ENCODE data around the gene CNTLN.

DNA sequence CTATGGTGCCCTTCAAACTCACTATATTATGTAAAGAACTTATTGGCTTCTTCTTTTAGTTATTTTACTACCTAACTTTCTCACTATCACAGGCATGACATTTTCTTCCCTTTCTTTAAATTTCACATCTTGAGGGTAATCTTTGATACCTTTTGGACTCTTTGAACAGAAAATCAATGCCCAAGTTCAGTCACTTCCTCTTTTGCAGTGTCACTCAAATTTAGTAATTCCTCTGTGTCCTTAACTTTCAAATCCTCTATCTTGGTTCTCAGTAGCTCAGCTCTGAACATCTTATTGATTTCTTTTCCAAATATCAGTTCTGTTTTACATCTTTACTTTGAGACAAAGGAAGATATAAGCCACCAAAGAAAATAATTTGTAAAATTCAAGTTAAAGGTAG, 25.5 kb downstream of the CNTLN start:
- TF ChIP-seq, protein P1, sequence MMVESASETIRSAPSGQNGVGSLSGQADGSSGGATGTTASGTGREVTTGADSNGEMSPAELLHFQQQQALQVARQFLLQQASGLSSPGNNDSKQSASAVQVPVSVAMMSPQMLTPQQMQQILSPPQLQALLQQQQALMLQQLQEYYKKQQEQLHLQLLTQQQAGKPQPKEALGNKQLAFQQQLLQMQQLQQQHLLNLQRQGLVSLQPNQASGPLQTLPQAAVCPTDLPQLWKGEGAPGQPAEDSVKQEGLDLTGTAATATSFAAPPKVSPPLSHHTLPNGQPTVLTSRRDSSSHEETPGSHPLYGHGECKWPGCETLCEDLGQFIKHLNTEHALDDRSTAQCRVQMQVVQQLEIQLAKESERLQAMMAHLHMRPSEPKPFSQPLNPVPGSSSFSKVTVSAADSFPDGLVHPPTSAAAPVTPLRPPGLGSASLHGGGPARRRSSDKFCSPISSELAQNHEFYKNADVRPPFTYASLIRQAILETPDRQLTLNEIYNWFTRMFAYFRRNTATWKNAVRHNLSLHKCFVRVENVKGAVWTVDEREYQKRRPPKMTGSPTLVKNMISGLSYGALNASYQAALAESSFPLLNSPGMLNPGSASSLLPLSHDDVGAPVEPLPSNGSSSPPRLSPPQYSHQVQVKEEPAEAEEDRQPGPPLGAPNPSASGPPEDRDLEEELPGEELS (CRISPR knock-in tag; IDR thresholded peaks at IDR 0.05) = no peak
- TF ChIP-seq, protein P2, sequence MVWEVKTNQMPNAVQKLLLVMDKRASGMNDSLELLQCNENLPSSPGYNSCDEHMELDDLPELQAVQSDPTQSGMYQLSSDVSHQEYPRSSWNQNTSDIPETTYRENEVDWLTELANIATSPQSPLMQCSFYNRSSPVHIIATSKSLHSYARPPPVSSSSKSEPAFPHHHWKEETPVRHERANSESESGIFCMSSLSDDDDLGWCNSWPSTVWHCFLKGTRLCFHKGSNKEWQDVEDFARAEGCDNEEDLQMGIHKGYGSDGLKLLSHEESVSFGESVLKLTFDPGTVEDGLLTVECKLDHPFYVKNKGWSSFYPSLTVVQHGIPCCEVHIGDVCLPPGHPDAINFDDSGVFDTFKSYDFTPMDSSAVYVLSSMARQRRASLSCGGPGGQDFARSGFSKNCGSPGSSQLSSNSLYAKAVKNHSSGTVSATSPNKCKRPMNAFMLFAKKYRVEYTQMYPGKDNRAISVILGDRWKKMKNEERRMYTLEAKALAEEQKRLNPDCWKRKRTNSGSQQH (CRISPR knock-in tag; IDR thresholded peaks at IDR 0.05; ENCODE audit: low read depth) = no peak
- TF ChIP-seq ARNT2 (CRISPR knock-in tag; IDR thresholded peaks at IDR 0.05; ENCODE audit: low read depth) (no peak), HINFP (CRISPR knock-in tag; IDR thresholded peaks at IDR 0.05; ENCODE audit: low read depth) (no peak), RAD21 (CRISPR knock-in tag; IDR thresholded peaks at IDR 0.05) (no peak), CREB1 (IDR thresholded peaks at IDR 0.05) (no peak), CREB1 (CRISPR knock-in tag; IDR thresholded peaks at IDR 0.05) (no peak)
- TF ChIP-seq, protein P3, sequence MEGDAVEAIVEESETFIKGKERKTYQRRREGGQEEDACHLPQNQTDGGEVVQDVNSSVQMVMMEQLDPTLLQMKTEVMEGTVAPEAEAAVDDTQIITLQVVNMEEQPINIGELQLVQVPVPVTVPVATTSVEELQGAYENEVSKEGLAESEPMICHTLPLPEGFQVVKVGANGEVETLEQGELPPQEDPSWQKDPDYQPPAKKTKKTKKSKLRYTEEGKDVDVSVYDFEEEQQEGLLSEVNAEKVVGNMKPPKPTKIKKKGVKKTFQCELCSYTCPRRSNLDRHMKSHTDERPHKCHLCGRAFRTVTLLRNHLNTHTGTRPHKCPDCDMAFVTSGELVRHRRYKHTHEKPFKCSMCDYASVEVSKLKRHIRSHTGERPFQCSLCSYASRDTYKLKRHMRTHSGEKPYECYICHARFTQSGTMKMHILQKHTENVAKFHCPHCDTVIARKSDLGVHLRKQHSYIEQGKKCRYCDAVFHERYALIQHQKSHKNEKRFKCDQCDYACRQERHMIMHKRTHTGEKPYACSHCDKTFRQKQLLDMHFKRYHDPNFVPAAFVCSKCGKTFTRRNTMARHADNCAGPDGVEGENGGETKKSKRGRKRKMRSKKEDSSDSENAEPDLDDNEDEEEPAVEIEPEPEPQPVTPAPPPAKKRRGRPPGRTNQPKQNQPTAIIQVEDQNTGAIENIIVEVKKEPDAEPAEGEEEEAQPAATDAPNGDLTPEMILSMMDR (CRISPR knock-in tag; IDR thresholded peaks at IDR 0.05) = no peak
